ENCODE results near the gene FASTKD2. TPM values are rescaled to one million over a fixed set of nuclear protein-coding genes. Genes with fewer than 3 reads are reported as not detected.

The FASTKD2 gene
- total and polyA plus RNA-seq, 2 of the 8 experiments (the other 6 are each of a cell fraction or from before 2014, with no cell fraction given) = 35.7 to 38.5 TPM

DNA sequence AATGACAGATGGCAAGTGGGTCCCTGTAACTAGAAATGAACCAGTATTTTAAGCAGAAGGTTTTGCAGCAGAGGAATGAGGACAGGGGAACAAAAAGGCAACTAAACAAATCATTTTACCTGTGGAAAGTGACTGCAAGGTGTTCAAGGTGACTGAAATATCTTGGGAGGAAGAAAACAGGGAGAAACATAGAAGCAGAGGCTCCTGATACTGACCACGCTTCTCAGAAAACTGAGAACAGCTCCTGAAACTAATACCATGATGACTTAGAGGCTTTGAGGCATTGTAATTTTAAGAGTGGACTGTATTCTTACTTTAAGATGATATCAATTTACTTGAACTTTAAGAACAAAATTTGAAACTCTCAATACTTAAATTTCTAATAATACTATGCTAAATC is 47.1 kb upstream of the FASTKD2 start, which contains the start of gene DYTN:
TSS of gene DYTN (minus strand) at position 101 of the 400 bp plus-strand sequence. CDS start 117 bp downstream, outside the sequence.
- no peak within 1 kb of the TSS for H3K4me2 ChIP-seq (ENCODE audit: insufficient read depth in 1 of 2, low read depth in 2 of 2, low read length in 2 of 2)
- no peaks in the 10 kb centered on the region for H3K36me3 ChIP-seq (ENCODE audit: control insufficient read depth in 2 of 4, insufficient read depth in 4 of 4, low read length in 3 of 4)
- H2BK15ac ChIP-seq (ENCODE audit: low read length) = no peak within 1 kb of the TSS
- H3K23me2 ChIP-seq (ENCODE audit: low read depth, low read length) = no peaks in the 10 kb centered on the region
- WGBS, 2 experiments (ENCODE audit: extremely low coverage in 1 of 2, insufficient coverage in 1 of 2, insufficient read length in 1 of 2, insufficient replicate concordance in 2 of 2, low coverage in 1 of 2, low lambda C conversion rate in 2 of 2, missing lambda C conversion rate in 1 of 2) = 96% methylated on average over 1 of the region's 1 CpG; no CpG with 5 or more reads in 1 of the 2 experiments
- no peak within 1 kb of the TSS for H2BK120ac ChIP-seq (replicated peaks; ENCODE audit: low read depth, low read length)
- DNase-seq (ENCODE audit: low read depth in 1 of 2, low spot score in 2 of 2) (no peak), FAIRE-seq (peak; percentile 19)
- no peak within 1 kb of the TSS for H2BK5ac ChIP-seq (ENCODE audit: low read depth, low read length)
- peaks cover 0 to 3% (median under 1%) of the 10 kb centered on the region in 4 experiments; a peak in 3 of 7 replicates for H3K4me1 ChIP-seq (replicated peaks in 1 of 4; ENCODE audit: control insufficient read depth in 3 of 4, insufficient read depth in 4 of 4, low read length in 3 of 4)
- no peak within 1 kb of the TSS for H3K9ac ChIP-seq (replicated peaks in 1 of 4; ENCODE audit: extremely low read depth in 1 of 4, low read depth in 3 of 4, low read length in 3 of 4)
- no peak within 1 kb of the TSS for H2BK12ac ChIP-seq (ENCODE audit: low read depth, low read length)
- H4K91ac ChIP-seq (replicated peaks; ENCODE audit: insufficient read length, low read length) = no peak within 1 kb of the TSS
- no peaks in the 10 kb centered on the region for H3K79me2 ChIP-seq (ENCODE audit: control insufficient read depth in 1 of 2, insufficient read depth in 2 of 2, low read length in 2 of 2)
- ChIA-PET CTCF (ENCODE audit: partially characterized antibody) (interaction anchor here (0.9 to 1.1 kb wide), 2 partner anchors 16 to 25 kb away, joined by 3 read pairs; no protein-coding TSS in a partner anchor), POLR2A (ENCODE audit: partially characterized antibody) (no interaction called here)
- no peak within 1 kb of the TSS for H3K4ac ChIP-seq (replicated peaks; ENCODE audit: insufficient read length, low read depth, low read length)
- no peak within 1 kb of the TSS for H3K27ac ChIP-seq (ENCODE audit: low read depth, low read length)
- H3K9me3 ChIP-seq (ENCODE audit: insufficient read depth in 2 of 2, low read depth in 1 of 2, low read length in 1 of 2) = peaks cover 0 to 7% of the 10 kb centered on the region in 2 experiments; a peak in 1 of 4 replicates
- H4K5ac ChIP-seq (ENCODE audit: insufficient read length, low read depth, low read length) = no peak within 1 kb of the TSS
- H2AK5ac ChIP-seq (ENCODE audit: low read depth, low read length) = no peak within 1 kb of the TSS
- no peak within 1 kb of the TSS for H3K4me3 ChIP-seq (ENCODE audit: extremely low read depth in 1 of 4, insufficient read depth in 2 of 4, low read depth in 3 of 4, low read length in 4 of 4)
- H3K79me1 ChIP-seq (ENCODE audit: low read depth, low read length) = no peaks in the 10 kb centered on the region
- no peaks in the 10 kb centered on the region for H4K20me1 ChIP-seq (replicated peaks in 1 of 2; ENCODE audit: control insufficient read depth in 1 of 2, insufficient read depth in 2 of 2, low read length in 2 of 2)
- TF ChIP-seq, protein P1, sequence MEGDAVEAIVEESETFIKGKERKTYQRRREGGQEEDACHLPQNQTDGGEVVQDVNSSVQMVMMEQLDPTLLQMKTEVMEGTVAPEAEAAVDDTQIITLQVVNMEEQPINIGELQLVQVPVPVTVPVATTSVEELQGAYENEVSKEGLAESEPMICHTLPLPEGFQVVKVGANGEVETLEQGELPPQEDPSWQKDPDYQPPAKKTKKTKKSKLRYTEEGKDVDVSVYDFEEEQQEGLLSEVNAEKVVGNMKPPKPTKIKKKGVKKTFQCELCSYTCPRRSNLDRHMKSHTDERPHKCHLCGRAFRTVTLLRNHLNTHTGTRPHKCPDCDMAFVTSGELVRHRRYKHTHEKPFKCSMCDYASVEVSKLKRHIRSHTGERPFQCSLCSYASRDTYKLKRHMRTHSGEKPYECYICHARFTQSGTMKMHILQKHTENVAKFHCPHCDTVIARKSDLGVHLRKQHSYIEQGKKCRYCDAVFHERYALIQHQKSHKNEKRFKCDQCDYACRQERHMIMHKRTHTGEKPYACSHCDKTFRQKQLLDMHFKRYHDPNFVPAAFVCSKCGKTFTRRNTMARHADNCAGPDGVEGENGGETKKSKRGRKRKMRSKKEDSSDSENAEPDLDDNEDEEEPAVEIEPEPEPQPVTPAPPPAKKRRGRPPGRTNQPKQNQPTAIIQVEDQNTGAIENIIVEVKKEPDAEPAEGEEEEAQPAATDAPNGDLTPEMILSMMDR (IDR thresholded peaks at IDR 0.05; ENCODE audit: control extremely low read depth in 1 of 3, insufficient read depth in 1 of 3, low read depth in 1 of 3, low read length in 3 of 3) = no peak
- TF ChIP-seq, protein P2, sequence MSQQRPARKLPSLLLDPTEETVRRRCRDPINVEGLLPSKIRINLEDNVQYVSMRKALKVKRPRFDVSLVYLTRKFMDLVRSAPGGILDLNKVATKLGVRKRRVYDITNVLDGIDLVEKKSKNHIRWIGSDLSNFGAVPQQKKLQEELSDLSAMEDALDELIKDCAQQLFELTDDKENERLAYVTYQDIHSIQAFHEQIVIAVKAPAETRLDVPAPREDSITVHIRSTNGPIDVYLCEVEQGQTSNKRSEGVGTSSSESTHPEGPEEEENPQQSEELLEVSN (IDR thresholded peaks at IDR 0.05) = no peak
- TF ChIP-seq MAFK (IDR thresholded peaks at IDR 0.05; ENCODE audit: low read depth, low read length) (no peak), RAD21 (IDR thresholded peaks at IDR 0.05 in 1 of 2, conservative IDR thresholded peaks at IDR 0.05 in 1 of 2; ENCODE audit: low read depth in 2 of 2, low read length in 2 of 2) (no peak), SRF (IDR thresholded peaks at IDR 0.05; ENCODE audit: low read depth, low read length) (no peak)
- no peak within 1 kb of the TSS for H4K8ac ChIP-seq (ENCODE audit: extremely low read depth, insufficient read depth, low read length)
- H3K23ac ChIP-seq (ENCODE audit: insufficient read length) = no peak within 1 kb of the TSS
- H2BK20ac ChIP-seq (ENCODE audit: low read length) = no peak within 1 kb of the TSS
- no peak within 1 kb of the TSS for H3K14ac ChIP-seq (ENCODE audit: insufficient read length)
- no peak within 1 kb of the TSS for H3K56ac ChIP-seq (replicated peaks; ENCODE audit: insufficient read length, low read depth, low read length)
- peaks cover 0 to 2% (median 0%) of the 10 kb centered on the region in 4 experiments; a peak in 1 of 7 replicates for H3K27me3 ChIP-seq (replicated peaks in 1 of 4; ENCODE audit: control insufficient read depth in 3 of 4, extremely low read depth in 1 of 4, insufficient read depth in 3 of 4, low read length in 3 of 4)
- H2AFZ ChIP-seq (ENCODE audit: low read length) = peak within 1 kb of the TSS; percentile 49; the same call in 1 of the 2 replicates
- no peak within 1 kb of the TSS for H3K18ac ChIP-seq (ENCODE audit: extremely low read depth, low read length)

All from H1 (cell line).